H7 (cell line): Measurements from ENCODE around the gene OR6N2. TPM values are rescaled to one million over a fixed set of nuclear protein-coding genes. Genes with fewer than 3 reads are reported as not detected.

ENCODE experiments used
- DNase-seq: peaks from one replicate; pipeline ENCODE4 v3.0.0; 2012
- H3K27me3 ChIP-seq: 2 replicates; pipeline ENCODE4 v1.6.0; 2011; ENCODE audit warnings: mild to moderate bottlenecking, low read length; ENCODE audit not compliant: control insufficient read depth, insufficient read depth
- H3K36me3 ChIP-seq: replicated peaks from 2 replicates; pipeline ENCODE4 v1.5.1; 2011; ENCODE audit warnings: low read length; ENCODE audit not compliant: control insufficient read depth, insufficient read depth
- H3K4me3 ChIP-seq: 2 replicates; pipeline ENCODE4 v1.5.1; 2011; ENCODE audit warnings: low read depth, mild to moderate bottlenecking, control low read depth, low read length, moderate library complexity; ENCODE audit not compliant: insufficient read depth
- total RNA-seq: library from RNA; depleted of rRNA; stranded (reverse); fragments of >200 nt; shearing (Covaris generic); gene quantifications from 2 replicates; pipeline ENCODE4 v1.2.3, GENCODE V29; 2014

The OR6N2 gene
- total RNA-seq, 1 experiment from 2014 or later: not detected

DNA sequence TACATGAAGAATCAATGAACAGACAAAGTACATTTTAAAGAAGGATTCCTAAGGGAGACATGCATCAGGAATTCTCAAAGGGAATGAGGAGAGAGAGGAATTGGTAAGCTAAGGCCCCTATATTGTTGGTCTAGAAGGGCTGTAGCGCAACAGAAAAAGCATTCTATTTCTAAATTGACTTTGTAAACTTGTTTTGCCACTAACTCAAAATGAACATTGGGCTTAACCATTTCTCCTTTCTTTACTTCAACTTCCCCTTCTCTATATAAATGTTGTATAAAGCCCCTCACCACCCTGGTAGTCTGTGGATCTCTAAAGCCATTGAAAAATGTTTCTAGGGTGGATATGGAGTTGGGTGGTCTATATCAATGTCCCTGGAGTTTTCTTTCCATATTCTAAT lies 20.4 kb upstream of the OR6N2 start:
- DNase-seq: no peak
- Histone ChIP-seq H3K4me3 (no peak overlapping the region), H3K36me3 (no peaks in the 10 kb centered on the region), H3K27me3 (no peaks in the 10 kb centered on the region)

DNA sequence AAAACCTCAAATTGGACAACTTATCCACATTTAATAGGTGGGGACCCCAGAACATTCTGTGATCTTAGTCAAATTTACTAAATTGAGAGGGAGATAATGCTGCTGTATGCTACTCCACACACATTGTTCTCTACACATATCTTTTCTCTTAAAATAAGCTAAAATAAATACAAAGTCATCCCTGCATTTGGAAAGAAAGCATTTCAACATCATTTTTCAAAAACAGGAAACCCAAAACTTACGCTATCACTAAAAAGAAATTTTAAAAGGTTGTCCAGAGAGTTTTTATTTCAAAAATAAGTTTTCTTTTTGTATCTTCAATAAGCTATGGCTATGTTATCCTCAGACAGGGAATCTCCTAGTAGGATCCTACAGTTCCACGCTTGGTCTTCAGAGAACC lies 19.5 kb upstream of the OR6N2 start:
- H3K4me3 ChIP-seq: no peak overlapping the region
- H3K27me3 ChIP-seq: no peaks in the 10 kb centered on the region
- H3K36me3 ChIP-seq: no peaks in the 10 kb centered on the region
- no peak for DNase-seq

DNA sequence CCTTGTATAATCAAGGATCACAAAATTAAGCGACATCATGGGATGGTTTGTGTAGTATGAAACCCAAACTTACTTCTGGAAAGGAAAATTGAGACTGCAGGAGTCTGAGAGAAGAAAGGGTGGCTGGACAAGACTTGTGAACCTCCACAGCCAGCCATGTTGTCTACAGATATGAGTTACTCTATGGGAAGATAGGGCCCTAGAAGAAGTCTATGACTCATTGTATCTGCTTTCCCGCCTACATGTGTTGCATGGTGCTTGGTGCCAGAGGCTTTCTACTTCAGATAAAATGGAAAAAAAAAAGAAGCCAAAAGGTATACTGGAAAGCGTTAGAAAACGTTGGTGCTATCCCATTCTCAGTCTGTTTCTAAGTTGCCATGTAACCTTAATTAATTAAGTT lies 18.7 kb upstream of the OR6N2 start:
- H3K27me3 ChIP-seq: no peaks in the 10 kb centered on the region
- DNase-seq: no peak
- no peaks in the 10 kb centered on the region for H3K36me3 ChIP-seq

DNA sequence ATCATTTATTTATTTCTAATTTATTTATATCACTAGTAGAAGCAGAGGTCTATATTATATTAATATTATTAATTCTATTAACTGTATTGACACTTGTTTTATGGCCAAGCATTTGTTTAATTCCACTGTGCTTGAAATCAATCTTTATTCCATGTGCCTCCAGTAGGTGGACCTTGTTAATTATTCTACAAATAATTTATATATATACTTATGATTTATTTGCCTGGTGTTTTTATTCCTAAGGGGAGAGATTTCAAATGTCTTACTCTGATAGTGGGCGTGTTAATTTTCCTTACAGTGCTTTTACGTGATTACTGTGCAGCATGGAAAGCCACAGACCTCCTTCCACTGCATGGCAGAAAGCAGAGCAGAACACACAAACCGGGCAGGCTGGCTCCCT lies 17.5 kb upstream of the OR6N2 start:
- no peaks in the 10 kb centered on the region for H3K36me3 ChIP-seq
- no peaks in the 10 kb centered on the region for H3K27me3 ChIP-seq
- no peak overlapping the region for H3K4me3 ChIP-seq
- DNase-seq: no peak

More for the DNA sequence above, 18.7 kb upstream of the OR6N2 start:
- H3K4me3 ChIP-seq: no peak overlapping the region

DNA sequence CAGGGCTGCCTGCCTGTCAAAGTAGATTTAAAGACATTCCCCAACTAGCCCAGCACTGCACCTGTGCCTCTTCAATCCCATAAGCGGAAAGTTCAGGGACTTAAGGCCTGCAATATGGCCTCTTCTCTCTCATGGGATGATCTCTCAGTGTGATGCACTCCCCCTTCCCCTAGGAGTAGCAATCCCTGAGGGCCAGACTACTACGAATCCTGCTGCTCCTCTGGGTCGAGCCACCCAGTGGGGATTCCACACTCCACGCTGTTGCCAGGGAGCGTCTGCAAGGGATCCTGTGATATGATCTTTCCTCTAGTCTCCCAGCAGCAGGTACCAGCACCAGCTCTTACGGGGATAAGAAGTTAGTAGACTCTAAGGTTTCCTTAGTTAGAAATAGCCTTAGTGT lies 13.2 kb upstream of the OR6N2 start:
- Histone ChIP-seq H3K36me3 (no peaks in the 10 kb centered on the region), H3K27me3 (no peaks in the 10 kb centered on the region), H3K4me3 (no peak overlapping the region)
- no peak for DNase-seq

DNA sequence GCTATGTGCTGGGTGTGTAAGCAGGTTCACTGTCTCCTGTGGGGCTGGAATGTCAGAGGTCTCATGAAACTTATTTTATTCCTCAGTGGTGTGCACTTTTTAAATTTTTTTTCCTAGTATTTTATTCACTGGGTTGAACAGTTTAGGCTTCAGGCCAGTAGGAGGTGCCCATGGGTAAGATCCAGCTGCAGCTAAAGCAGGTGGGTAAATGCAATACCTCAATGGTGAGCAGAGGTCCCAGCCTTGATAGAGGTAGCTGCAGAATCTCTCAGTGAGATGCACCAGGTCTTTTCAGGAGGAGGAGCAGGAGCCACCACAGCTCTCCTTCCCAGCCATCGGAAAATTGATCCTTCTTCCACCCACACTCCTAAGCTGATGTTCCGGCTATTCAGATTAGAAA lies 12.6 kb upstream of the OR6N2 start:
- DNase-seq: peak; percentile 47
- Histone ChIP-seq H3K27me3 (no peaks in the 10 kb centered on the region), H3K36me3 (no peaks in the 10 kb centered on the region), H3K4me3 (no peak overlapping the region)

DNA sequence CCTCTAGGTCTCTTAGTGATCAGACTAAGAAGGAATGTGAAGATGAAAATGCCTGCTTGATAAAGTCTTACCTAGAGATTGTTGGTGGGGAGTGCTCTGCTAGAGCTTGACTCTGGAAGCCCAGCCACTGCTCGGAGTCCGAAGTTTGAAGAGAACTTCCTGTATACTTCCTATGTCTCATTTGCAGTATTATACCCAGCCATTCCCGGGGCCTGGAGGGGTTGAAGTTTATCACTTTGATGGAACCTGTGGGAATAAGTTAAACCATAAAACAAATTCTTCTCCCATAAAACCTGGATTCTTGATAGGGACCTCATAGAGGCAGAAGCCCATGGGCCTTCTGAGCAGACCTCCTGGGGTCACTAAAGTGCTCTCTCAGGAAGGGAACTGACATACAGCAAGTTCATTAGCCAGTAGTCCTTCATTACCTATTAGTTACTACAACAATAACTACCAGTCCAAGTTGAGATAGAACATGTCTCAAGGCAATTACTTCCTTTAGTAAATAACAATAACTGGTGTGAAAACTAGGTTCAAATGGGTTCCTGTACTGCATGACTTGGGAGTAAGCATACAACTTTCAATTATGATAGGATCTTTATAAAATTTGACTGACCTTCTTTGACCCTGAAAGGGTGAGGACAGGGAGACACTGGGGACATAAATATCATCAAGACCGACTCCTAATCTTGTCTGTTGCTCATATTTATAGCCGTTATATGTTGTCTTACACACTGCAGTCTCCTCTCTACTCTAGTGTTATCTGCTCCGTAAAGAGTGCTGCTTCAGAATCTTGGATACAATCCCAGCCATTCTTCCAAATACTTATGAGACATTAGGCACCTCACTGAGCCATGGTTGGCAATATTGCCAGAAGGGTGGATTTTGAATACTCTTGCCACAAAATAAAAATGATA lies 8.8 kb downstream of the OR6N2 start, which contains the start of gene OR6N1:
Gene OR6N1 (minus strand): TSS at position 246 of the 917 bp plus-strand sequence. CDS start 5,513 bp downstream, outside the sequence.
- Histone ChIP-seq H3K27me3 (no peaks in the 10 kb centered on the region), H3K4me3 (no peak within 1 kb of the TSS), H3K36me3 (no peaks in the 10 kb centered on the region)
- DNase-seq: no peak

DNA sequence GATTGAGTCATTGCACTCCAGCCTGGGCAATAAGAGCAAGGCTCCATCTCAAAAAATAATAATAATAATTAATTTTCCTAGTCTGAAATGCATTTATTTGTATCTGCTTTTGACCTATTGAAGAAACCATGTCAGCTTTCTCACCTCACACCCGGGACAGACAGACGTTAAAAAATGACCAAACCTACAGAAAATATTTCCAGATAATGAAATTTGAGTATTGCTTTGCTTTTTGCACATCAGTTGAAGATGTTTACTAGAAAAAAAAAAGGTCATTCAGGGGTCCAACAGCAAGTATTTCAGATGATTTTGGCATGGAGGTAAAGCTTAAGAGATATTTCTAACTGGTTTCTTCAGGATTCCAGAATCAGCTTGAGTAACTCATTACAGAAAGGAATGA lies 26.6 kb downstream of the OR6N2 start, which contains the start of gene OR6K6:
Gene OR6K6 (plus strand): TSS at position 301 of the 400 bp plus-strand sequence. CDS start 168 bp downstream, outside the sequence.
- no peaks in the 10 kb centered on the region for H3K36me3 ChIP-seq
- no peaks in the 10 kb centered on the region for H3K27me3 ChIP-seq
- no peak for DNase-seq
- no peak within 1 kb of the TSS for H3K4me3 ChIP-seq

DNA sequence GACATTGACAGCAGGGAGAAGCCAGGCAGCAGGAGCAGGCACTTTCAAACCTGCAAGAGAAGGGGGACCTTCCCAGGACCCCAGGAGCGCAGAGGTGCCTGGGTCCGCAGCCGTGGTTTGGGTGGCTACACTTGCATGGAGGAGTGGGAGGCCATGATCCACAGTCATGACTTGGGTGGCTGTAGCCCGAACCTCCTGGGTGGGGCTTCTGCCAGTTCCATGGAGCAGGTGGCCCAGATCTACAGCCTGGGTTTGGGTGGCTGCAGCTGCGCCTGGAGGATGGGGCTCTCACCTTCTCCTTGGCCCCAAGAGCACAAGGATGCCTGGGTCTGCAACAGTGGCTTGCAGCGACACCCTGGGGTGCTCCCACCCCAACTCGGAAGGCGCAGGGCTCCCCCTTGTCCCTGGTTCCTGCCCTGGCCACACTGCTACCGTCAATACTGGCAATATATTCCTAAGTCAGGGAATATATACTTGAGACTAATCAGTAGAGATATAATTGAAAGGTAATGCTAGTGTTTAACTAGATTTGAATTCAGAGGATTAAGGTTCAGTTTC lies 28.8 kb downstream of the OR6N2 start:
- no peak for DNase-seq
- Histone ChIP-seq H3K36me3 (no peaks in the 10 kb centered on the region), H3K27me3 (no peaks in the 10 kb centered on the region), H3K4me3 (no peak overlapping the region)

DNA sequence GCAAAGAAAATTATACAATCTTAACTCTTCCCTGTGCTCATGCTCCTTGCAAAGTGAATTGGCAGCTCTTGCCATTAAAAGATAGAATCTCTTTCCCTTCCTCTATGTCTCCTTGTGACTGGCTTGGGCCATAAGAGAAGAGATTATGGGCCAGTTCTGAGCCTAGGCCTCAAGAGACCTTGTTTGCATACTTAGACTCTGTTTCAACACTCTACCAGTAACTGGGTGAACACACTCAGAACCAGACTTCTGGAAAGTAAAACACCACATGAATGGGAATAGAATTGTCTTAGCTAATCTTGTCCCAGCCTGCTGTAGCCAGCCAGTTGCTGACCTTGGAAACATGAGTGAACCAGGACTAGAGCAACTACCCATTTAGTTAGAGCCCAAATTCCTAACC lies 45.2 kb downstream of the OR6N2 start:
- no peak overlapping the region for H3K4me3 ChIP-seq
- DNase-seq: no peak
- H3K27me3 ChIP-seq: no peaks in the 10 kb centered on the region
- no peaks in the 10 kb centered on the region for H3K36me3 ChIP-seq

DNA sequence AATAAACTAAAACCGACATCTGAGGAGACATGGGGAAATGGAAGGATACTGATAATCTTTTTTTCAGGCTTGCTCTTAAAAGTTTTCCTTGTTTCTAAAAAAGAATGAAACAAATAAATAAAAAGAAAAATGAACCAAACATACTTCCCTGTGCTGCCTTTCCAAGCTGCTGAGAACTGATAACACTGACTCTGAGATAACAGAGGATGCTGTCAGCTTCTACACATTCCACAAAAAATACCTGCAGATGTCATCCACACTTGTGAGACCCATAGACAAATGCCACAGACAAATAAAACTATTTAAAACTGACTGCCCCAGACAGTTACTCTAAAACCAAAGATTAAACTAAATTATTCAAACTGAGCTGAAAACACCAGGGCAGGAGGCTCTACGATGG lies 48.5 kb downstream of the OR6N2 start:
- H3K36me3 ChIP-seq: no peaks in the 10 kb centered on the region
- no peak for DNase-seq
- no peaks in the 10 kb centered on the region for H3K27me3 ChIP-seq

DNA sequence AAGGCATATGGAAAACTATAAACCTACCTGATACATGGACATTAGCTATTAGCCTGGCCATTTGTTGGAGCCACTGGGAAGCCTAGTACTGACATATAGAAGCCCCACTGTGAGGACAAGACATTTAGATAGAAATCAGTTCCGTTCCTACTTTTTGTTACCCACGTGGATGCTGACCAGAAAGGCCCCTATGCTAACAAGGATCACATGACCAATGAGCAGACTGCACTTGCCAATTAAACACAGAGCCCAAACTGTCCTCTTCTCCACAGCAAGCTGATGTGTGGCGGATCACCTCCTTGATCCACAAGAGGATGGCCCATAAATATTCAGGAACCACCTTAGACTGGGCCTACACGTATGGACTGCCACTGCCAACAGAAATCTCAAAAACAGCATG lies 49.3 kb downstream of the OR6N2 start:
- no peaks in the 10 kb centered on the region for H3K36me3 ChIP-seq
- no peak overlapping the region for H3K4me3 ChIP-seq
- no peak for DNase-seq
- H3K27me3 ChIP-seq: no peaks in the 10 kb centered on the region

More for the DNA sequence above, 48.5 kb downstream of the OR6N2 start:
- H3K4me3 ChIP-seq: no peak overlapping the region

DNA sequence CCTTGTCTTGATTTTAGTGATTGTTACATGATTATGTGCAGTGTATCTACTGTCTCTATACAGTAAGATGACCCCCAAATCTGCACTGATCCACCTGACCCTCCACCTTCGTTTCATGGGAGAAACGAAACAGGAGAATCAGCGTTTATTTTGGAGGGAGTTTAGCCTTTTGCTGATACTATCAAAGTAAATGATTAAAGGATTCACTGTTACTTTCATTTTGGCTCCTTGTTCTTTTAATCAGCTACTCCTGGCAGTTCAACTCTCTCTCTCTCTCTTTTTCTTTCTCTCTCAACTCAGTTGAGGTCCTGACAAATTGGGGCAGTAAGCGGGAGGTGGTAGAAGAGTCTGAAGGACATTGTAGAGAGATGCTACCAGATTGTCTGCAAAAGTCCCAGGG lies 50.6 kb downstream of the OR6N2 start:
- Histone ChIP-seq H3K36me3 (no peaks in the 10 kb centered on the region), H3K27me3 (no peaks in the 10 kb centered on the region), H3K4me3 (no peak overlapping the region)
- no peak for DNase-seq

DNA sequence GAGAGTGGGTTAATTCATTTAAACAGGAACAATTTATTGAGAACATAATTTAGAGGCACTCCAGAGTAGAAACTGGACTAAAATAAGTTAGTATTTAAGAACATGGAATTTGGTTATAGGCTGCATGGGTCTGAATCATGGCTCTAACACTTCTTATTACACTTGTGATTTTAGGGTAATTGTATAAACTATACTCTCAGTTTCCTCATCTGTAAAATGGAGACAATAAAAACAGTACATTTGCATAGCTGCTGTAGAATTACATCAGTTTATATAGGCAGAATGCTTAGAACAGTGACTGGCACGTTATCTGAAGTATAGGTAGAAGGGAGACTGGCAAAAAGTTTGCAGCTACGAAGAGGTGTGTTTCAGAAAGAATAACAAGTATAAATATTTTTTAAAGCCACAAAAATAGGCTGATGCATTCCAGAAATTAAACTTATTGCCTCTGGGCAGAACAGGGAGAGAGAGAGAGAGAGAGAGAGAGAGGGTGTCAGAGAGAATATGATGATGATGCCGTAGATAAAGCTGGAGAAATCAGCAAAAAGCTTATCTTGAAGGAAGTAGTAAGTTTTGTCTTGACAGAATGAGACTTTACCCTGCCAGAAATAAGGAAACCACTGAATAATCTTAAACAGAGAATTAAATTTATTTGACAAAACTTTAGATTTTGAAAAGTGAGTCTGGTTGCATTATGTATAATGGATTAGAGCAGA lies 52.3 kb downstream of the OR6N2 start:
- Histone ChIP-seq H3K4me3 (no peak overlapping the region), H3K36me3 (no peaks in the 10 kb centered on the region), H3K27me3 (no peaks in the 10 kb centered on the region)
- DNase-seq: no peak

DNA sequence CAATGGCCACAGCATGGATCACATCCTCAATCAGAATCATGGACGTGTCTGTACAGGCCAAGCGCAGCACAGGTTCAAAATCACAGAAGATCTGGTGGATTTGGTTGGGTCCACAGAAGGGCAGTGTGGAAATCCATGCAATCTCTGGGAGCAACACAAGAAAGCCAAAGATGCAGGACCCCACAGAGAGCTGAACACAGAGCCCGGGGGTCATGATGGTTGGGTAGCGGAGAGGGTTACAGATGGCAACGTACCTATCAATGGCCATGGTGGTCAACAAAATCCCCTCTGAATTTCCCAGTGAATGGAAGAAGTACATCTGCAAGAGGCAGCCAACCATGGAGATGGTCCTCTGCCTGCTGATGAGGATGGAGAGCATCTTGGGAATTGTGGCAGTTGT lies 56.6 kb downstream of the OR6N2 start:
- no peak for DNase-seq
- no peaks in the 10 kb centered on the region for H3K36me3 ChIP-seq
- H3K4me3 ChIP-seq: no peak overlapping the region
- H3K27me3 ChIP-seq: no peaks in the 10 kb centered on the region
